Measurements from ENCODE around the gene RAD51AP2. TPM values are rescaled to one million over a fixed set of nuclear protein-coding genes. Genes with fewer than 3 reads are reported as not detected.

RAD51AP2 gene
- total and polyA plus RNA-seq, 2 donors from 2014 or later: not detected

GRCh38 chr2:17471979-17472378 is 46.3 kb downstream of the RAD51AP2 start:
- Histone ChIP-seq H3K9ac (ENCODE audit: low read length in 3 of 3) (no peak overlapping the region), H3K9me3 (ENCODE audit: control insufficient read depth in 2 of 3, insufficient read depth in 1 of 3, low read length in 3 of 3) (peaks cover 0 to 12% (median 0%) of the 10 kb centered on the region in 3 donors), H3K27me3 (ENCODE audit: control insufficient read depth, insufficient read depth, low read length) (no peaks in the 10 kb centered on the region), H3K36me3 (ENCODE audit: control insufficient read depth in 2 of 3, insufficient read depth in 3 of 3, low read length in 3 of 3) (no peaks in the 10 kb centered on the region), H3K4me1 (ENCODE audit: control insufficient read depth in 2 of 3, insufficient read depth in 2 of 3, low read depth in 1 of 3, low read length in 3 of 3) (no peaks in the 10 kb centered on the region), H3K4me3 (ENCODE audit: low read length in 3 of 3) (no peak overlapping the region), H3K27ac (ENCODE audit: low read depth in 2 of 2, low read length in 2 of 2) (no peak overlapping the region)
- intact Hi-C loops (cut with DNase I): no loop called here
- FAIRE-seq (no peak), DNase-seq (no peak)
- no peak for TF ChIP-seq CTCF (IDR thresholded peaks at IDR 0.05; ENCODE audit: borderline replicate concordance, extremely low read depth, insufficient read depth)

GRCh38 chr2:17470855-17471641 is 47.2 kb downstream of the RAD51AP2 start:
- intact Hi-C loops (cut with DNase I): no loop called here

GRCh38 chr2:17461087-17461475 is 57.2 kb downstream of the RAD51AP2 start:
- no peaks in the 10 kb centered on the region for H3K9me3 ChIP-seq (ENCODE audit: control insufficient read depth in 2 of 3, insufficient read depth in 1 of 3, low read length in 3 of 3)
- H3K27ac ChIP-seq (ENCODE audit: low read depth in 2 of 2, low read length in 2 of 2): no peak overlapping the region
- no peak for FAIRE-seq
- DNase-seq: no peak
- intact Hi-C loops (cut with DNase I): no loop called here
- no peaks in the 10 kb centered on the region for H3K36me3 ChIP-seq (ENCODE audit: control insufficient read depth in 2 of 3, insufficient read depth in 3 of 3, low read length in 3 of 3)
- H3K4me1 ChIP-seq (ENCODE audit: control insufficient read depth in 2 of 3, insufficient read depth in 2 of 3, low read depth in 1 of 3, low read length in 3 of 3): no peaks in the 10 kb centered on the region
- H3K9ac ChIP-seq (ENCODE audit: low read length in 3 of 3): no peak overlapping the region
- no peaks in the 10 kb centered on the region for H3K27me3 ChIP-seq (ENCODE audit: control insufficient read depth, insufficient read depth, low read length)
- no peak for TF ChIP-seq CTCF (IDR thresholded peaks at IDR 0.05; ENCODE audit: borderline replicate concordance, extremely low read depth, insufficient read depth)
- no peak overlapping the region for H3K4me3 ChIP-seq (ENCODE audit: low read length in 3 of 3)

More at GRCh38 chr2:17470855-17471641, 47.2 kb downstream of the RAD51AP2 start:
- no peak overlapping the region for H3K4me3 ChIP-seq (ENCODE audit: low read length in 3 of 3)
- H3K27ac ChIP-seq (ENCODE audit: low read depth in 2 of 2, low read length in 2 of 2): no peak overlapping the region
- no peak for TF ChIP-seq CTCF (IDR thresholded peaks at IDR 0.05; ENCODE audit: borderline replicate concordance, extremely low read depth, insufficient read depth)
- no peaks in the 10 kb centered on the region for H3K4me1 ChIP-seq (ENCODE audit: control insufficient read depth in 2 of 3, insufficient read depth in 2 of 3, low read depth in 1 of 3, low read length in 3 of 3)
- H3K36me3 ChIP-seq (ENCODE audit: control insufficient read depth in 2 of 3, insufficient read depth in 3 of 3, low read length in 3 of 3): no peaks in the 10 kb centered on the region
- FAIRE-seq (no peak), DNase-seq (no peak)
- H3K9ac ChIP-seq (ENCODE audit: low read length in 3 of 3): no peak overlapping the region
- H3K27me3 ChIP-seq (ENCODE audit: control insufficient read depth, insufficient read depth, low read length): no peaks in the 10 kb centered on the region
- peaks cover 0 to 12% (median 0%) of the 10 kb centered on the region in 3 donors for H3K9me3 ChIP-seq (ENCODE audit: control insufficient read depth in 2 of 3, insufficient read depth in 1 of 3, low read length in 3 of 3)

Other genes with a start within 250 kb of the RAD51AP2 start
- gene VSNL1, start 22.3 kb upstream of the RAD51AP2 start, total RNA-seq: 0.44 TPM
- 1.0 TPM for gene VSNL1, start 22.3 kb upstream of the RAD51AP2 start, polyA plus RNA-seq (ENCODE audit: insufficient read depth, low read depth, low replicate concordance)
- 16.3 TPM for gene SMC6, start 235.4 kb upstream of the RAD51AP2 start, total RNA-seq
- gene SMC6, start 235.4 kb upstream of the RAD51AP2 start, polyA plus RNA-seq (ENCODE audit: insufficient read depth, low read depth, low replicate concordance): 4.8 TPM
- gene GEN1, start 235.7 kb upstream of the RAD51AP2 start, total RNA-seq: 6.2 TPM
- gene GEN1, start 235.7 kb upstream of the RAD51AP2 start, polyA plus RNA-seq (ENCODE audit: insufficient read depth, low read depth, low replicate concordance): 1.4 TPM

Measured in kidney (tissue), 14 donors.